Stimulated activated CD4-positive, alpha-beta T cell treated with anti-CD3 and anti-CD28 coated beads, TNF-alpha, amount 100 ng/mL, for 1 hour (primary cell): Measurements from ENCODE around the gene TEX44.
"Not testable (repeated sequence)": the region's sequence is repeated elsewhere in the genome, so short reads cannot be mapped to it uniquely, and the experiment has no call there.

Experiments
- DNase-seq, 3 donors: peaks; one replicate each; pipeline ENCODE4 v3.0.0-alpha.2; 2020; ENCODE audit warnings: low read depth in 3 of 3, low spot score in 1 of 3

TEX44 gene

GRCh38 chr2:231570915-231571314, 21.7 kb upstream of the TEX44 start:
- not testable (repeated sequence) for DNase-seq

- DNase-seq, result no peak
Measured at GRCh38 chr2:231571661-231572191, 20.9 kb upstream of the TEX44 start.

DNA sequence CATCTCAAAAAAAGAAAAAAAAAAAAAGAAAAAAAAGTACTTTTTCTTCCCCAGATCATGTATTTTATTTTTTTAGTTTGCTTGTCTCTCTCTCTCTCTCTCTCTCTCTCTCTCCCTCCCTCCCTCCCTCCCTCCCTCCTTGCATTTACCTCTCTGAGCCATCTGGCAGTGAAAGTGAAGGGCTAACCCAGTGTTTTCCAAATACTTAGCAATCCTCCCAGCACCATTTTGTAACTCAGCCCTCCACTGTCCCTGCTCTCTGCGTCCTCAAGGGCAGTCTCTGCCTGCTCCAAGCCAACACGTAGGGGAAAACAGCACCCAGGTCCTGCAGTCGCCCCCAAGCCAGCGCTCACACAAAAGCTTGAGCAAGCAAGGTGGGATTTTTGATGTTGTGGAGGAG, 19.6 kb upstream of the TEX44 start:
- DNase-seq, result no peak

DNA sequence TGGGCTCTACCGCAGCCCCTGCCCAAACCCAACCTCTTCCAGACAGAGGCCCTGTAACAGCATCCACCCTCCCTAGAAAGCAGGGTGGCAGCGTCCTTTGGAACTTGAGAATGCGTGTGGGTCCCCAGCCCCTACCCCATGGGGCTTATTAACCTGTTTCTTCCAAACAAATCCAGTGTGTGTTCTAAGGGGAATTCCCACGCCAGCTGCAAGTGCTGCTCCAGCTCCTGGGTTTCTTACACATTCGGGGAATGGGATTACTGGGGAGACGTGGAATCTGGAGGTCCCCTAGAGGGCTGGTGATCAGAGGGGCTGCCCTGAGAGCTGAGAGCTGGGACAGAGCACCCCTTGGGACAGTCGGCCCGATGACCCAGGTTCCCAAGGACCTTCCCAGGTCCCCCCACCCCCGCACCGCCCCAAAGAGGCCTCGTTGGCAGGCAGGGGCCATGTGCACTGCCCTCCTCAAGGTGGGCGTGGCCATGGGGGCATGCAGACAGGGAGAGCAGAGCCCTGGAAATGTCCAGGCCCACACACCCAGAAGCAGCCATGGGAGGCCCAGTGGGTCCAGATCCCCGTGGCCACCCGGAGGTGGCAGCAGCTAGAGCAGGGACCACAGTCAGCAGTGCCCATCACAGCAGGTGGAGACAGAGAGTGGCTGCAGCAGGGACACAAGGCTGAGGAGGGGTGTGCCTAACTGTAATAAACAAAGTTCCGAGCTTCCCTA, 18.8 kb upstream of the TEX44 start:
- no peak for DNase-seq

DNA sequence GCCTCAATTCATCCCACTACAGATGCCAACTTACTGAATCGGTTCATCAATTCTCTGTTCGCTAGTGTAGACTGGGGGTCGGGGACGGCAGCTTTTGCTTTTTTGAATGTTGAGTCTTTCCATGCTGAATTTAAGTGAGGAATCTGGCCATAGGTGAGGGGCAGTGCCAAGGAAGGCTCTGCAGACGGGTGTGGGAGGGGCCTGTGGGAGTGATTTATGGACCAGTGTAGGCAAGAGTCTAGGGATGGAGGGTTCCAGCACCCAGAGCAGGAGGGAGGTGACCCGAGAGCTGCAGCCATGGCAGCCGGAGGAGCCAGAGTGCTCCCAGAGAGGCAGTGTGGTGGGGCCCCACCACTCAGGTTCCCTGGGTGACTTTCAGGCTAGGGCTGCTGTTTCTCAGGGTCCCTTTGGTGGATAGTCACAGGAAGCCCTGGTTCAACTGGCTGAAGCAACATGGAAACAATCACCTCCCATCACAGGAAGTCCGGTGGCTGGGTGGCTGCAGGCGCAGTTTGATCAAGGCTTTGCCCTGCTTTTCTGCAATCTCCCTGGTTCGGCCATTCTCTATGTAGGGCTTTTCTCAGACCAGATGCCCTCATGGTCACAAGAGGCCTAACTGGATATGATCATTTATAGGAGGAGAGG, 16.9 kb upstream of the TEX44 start:
- no peak for DNase-seq

- DNase-seq, result no peak
Measured at GRCh38 chr2:231576465-231576864, 16.2 kb upstream of the TEX44 start.

GRCh38 chr2:231578655-231579054, 14.0 kb upstream of the TEX44 start:
- not testable (repeated sequence) for DNase-seq

DNA sequence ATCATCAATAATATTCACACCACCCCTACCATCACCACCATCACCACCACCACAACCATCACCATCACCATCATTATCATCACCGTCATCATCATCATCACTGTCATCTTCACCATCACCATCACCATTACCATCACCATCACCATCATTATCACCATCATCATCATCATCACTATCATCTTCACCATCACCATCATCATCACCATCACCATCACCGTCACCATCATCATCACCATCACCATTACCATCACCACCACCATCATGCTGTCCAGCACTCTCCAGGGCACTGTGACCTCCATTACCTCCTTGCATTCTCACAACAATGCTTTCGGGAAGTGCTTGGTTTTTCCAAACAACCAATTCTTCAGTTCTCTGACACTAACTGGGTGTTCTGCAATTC, 13.1 kb upstream of the TEX44 start:
- DNase-seq, result no peak

DNA sequence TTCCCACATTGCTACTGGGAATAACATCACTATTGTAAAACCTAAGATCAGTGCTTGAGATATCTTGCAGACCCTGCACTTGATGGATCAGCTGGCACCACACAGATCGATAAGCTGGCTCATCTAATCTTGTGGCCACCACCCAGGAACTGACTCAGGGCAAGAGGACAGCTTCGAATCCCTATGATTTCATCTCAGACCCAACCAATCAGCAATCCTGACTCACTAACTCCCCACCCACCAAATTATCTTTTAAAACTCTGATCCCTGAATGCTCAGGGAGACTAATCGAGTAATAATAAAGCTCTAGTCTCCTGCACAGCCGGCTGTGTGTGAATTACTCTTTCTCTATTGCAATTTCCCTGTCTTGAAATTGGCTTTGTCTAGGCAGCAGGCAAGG, 11.3 kb upstream of the TEX44 start:
- no peak for DNase-seq

- DNase-seq, result no peak
Measured at GRCh38 chr2:231583982-231584381, 8.7 kb upstream of the TEX44 start.

GRCh38 chr2:231587744-231588143, 4.9 kb upstream of the TEX44 start:
- DNase-seq, result not testable (repeated sequence)

GRCh38 chr2:231589656-231590055, 3.0 kb upstream of the TEX44 start:
- DNase-seq, result no peak

- no peak for DNase-seq
Measured at GRCh38 chr2:231590614-231591013, 2.0 kb upstream of the TEX44 start.

DNA sequence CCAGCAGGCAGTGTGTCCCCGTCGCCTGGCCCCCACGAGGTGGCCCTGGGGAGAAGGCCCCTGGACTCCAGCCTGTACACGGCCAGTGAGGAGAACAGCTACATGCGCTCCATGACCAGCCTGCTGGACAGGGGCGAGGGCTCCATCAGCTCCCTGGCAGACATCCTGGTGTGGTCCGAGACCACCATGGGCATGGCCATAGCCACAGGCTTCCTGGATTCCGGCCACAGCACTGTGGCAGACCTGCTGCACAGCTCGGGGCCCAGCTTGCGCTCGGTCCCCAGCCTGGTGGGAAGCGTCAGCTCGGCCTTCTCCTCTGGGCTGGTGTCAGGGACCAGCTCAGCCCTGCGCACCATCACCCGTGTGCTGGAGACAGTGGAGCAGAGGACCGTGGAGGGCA, 1.0 kb downstream of the TEX44 start:
- no peak for DNase-seq

DNA sequence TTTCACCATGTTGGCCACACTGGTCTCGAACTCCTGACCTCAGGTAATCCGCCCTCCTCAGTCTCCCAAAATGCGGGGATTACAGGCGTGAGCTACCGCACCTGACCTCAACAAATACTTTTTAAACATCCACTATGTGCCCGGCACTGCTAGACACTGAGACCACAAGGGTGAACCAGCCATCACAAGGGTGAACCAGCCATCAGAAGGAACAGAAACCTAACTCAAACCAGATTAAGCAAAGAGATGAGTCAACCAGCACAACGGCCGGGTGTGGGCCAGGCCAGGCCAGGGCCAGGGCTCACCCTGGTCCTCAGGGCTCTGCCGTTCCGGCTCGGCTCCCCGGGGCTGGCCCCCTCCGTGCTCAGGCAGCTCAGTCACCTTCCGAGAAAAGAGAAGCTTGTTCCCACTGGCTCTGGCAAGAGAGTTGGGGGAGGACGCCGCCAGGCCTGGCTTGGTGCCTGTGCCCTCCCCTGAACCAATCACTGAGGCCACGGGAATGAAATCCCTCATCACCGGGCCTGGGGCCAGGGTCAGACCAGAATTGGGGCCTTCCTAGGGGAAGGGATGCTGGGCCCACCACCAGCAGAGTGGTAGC, 4.4 kb downstream of the TEX44 start:
- DNase-seq, result no peak

GRCh38 chr2:231597627-231598026, 5.0 kb downstream of the TEX44 start:
- DNase-seq, result no peak

- DNase-seq, result no peak
Measured at GRCh38 chr2:231600619-231601355, 8.1 kb downstream of the TEX44 start.

DNA sequence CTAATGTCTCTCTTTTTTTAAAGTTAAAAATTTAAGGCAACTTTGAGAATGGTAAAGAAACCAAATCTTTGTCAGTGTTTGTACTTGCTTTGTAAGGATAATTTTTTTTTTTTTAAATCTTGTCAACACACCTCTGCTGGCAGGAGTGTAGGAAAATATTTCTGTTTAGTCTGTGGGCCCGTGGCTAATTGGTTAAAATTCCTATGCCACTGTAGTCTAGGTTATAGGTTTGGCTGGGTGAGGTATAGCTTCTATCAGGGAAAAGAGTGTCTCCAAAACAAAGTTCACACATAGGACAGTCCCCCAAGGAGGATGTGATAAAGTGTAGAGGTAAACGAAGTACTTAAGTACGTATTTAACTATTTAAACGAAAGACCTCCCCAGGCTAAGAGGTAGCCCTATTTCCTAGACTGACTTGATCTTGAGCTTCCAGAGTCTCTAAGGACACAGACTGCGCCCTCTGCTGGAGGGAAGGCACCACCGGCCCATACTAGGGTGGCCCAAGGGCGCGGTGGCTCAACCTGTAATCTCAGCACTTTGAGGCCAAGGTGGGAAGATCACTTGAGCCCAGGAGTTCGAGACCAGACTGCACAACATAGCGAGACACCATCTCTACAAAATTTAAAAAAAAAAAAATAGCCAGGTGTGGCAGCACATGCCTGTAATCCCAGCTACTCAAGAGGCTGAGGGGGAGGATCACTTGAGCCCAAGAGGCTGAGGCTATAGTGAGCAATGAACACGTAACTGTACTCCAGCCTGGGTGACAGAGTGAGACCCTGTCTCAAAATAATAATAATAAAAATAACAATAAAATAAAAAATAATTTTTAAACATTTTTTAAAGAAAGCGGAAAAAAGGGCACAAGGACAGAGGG, 8.9 kb downstream of the TEX44 start:
- DNase-seq, result peak; percentile 50 to 70 (median 51)

- no peak for DNase-seq
Measured at GRCh38 chr2:231602859-231603467, 10.3 kb downstream of the TEX44 start.

DNA sequence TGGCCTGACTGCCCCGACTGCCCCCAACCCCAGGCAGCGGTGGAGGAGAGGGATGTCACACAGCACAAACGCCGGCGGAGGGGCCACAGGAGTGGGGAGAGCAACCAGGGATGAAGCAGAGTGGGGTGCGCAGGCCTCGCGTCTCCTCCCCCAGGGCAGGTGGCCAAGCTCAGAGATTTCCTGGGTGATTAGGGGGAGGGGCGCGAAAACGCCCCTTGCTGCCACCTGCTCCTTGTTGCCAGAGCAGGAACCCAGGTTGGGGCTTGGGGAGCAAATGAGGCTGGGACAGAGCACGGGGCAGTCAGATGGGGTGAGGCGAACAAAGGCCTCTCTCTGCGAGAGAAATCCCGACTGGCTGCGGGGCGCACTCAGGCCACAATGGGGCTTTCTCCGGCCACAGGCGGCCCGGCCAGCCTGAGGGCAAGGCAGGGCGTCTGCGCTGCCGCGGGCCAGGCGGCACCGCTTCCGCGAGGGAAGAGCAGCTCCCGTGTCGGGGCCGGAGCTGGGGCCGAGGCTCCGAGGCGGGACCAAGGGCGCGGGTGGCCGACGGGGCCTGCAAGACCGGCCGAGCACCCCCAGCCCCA, 11.5 kb downstream of the TEX44 start:
- DNase-seq, result no peak
